ENCODE data around the gene RTEL1. TPM values are rescaled to one million over a fixed set of nuclear protein-coding genes. Genes with fewer than 3 reads are reported as not detected.

The RTEL1 gene
- total RNA-seq, 2 experiments from 2014 or later, result 44.5 to 44.7 TPM

DNA sequence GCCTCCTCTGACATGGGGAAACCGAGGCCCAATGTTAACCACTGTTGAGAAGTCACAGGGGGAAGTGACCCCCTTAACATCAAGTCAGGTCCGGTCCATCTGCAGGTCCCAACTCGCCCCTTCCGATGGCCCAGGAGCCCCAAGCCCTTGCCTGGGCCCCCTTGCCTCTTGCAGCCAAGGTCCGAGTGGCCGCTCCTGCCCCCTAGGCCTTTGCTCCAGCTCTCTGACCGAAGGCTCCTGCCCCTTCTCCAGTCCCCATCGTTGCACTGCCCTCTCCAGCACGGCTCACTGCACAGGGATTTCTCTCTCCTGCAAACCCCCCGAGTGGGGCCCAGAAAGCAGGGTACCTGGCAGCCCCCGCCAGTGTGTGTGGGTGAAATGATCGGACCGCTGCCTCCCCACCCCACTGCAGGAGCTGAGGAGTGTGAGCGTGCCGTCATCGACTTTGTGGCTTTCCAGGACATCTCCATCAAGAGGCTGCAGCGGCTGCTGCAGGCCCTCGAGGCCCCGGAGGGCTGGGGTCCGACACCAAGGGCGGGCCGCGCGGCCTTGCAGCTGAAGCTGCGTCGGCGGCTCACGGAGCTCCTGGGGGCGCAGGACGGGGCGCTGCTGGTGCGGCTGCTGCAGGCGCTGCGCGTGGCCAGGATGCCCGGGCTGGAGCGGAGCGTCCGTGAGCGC lies 39.9 kb downstream of the RTEL1 start:
- CTCF ChIA-PET, result interaction anchor here (0.7 to 1.6 kb wide), 6 partner anchors 9 to 220 kb away, joined by 3 to 5 read pairs (median 4); partner anchors contain the start of genes ARFRP1 and ZGPAT
- H3K36me3 Mint-ChIP-seq (ENCODE audit: low read depth), result peaks cover 4% of the 10 kb centered on the region

GRCh38 chr20:63698739-63699465 lies 40.8 kb downstream of the RTEL1 start:
- Mint-ChIP-seq H3K4me3 (no peak overlapping the region), H3K36me3 (ENCODE audit: low read depth) (peaks cover under 1% of the 10 kb centered on the region), H3K27ac (peak overlapping the region; percentile 82), H3K9me3 (ENCODE audit: low read depth) (no peaks in the 10 kb centered on the region), H3K27me3 (no peaks in the 10 kb centered on the region), H3K4me1 (peaks cover 26% of the 10 kb centered on the region)
- ChIA-PET CTCF (interaction anchor here (0.7 to 1.6 kb wide), 4 partner anchors 9 to 57 kb away, joined by 3 to 5 read pairs (median 4); partner anchors contain the start of genes ARFRP1 and ZGPAT), POLR2A (interaction anchor here (1.0 kb wide), 1 partner anchor 57 kb away, joined by 4 read pairs; no protein-coding TSS in a partner anchor)
- DNase-seq, result peak; percentile 85
- ATAC-seq, result peak; percentile 78
- intact Hi-C loops (cut with DNase I, micrococcal nuclease), result loop anchor here (2.0 to 5.0 kb wide), 2 partner anchors 38 to 162 kb away; partner anchors contain the start of genes LIME1 (in 1 of the 2), PTK6 (in 1 of the 2) and SLC2A4RG (in 1 of the 2)

More for the DNA sequence above, 39.9 kb downstream of the RTEL1 start:
- DNase-seq, result peak; percentile 11
- Mint-ChIP-seq H3K9me3 (ENCODE audit: low read depth) (no peaks in the 10 kb centered on the region), H3K4me1 (peaks cover 29% of the 10 kb centered on the region), H3K27ac (no peak overlapping the region), H3K27me3 (no peaks in the 10 kb centered on the region), H3K4me3 (no peak overlapping the region)
- ATAC-seq, result no peak
- intact Hi-C loops (cut with DNase I, micrococcal nuclease), result loop anchor here (2.0 to 5.0 kb wide), 2 partner anchors 39 to 161 kb away; partner anchors contain the start of genes LIME1 (in 1 of the 2), PTK6 (in 1 of the 2) and SLC2A4RG (in 1 of the 2)
- POLR2A ChIA-PET, result interaction anchor here (0.7 to 1.0 kb wide), 2 partner anchors 56 to 411 kb away, joined by 3 to 4 read pairs; no protein-coding TSS in a partner anchor

- DNase-seq (peak; percentile 12), ATAC-seq (no peak)
- H3K4me3 Mint-ChIP-seq, result no peak overlapping the region
- H3K4me1 Mint-ChIP-seq, result peaks cover 26% of the 10 kb centered on the region
- ChIA-PET CTCF (no interaction called here), POLR2A (no interaction called here)
- H3K27ac Mint-ChIP-seq, result peak overlapping the region; percentile 82
- no peaks in the 10 kb centered on the region for H3K9me3 Mint-ChIP-seq (ENCODE audit: low read depth)
- no peaks in the 10 kb centered on the region for H3K27me3 Mint-ChIP-seq
- intact Hi-C loops (cut with DNase I, micrococcal nuclease), result loop anchor here (2.0 to 5.0 kb wide), 2 partner anchors 38 to 163 kb away; partner anchors contain the start of genes LIME1 (in 1 of the 2), PTK6 (in 1 of the 2) and SLC2A4RG (in 1 of the 2)
- peaks cover 3% of the 10 kb centered on the region for H3K36me3 Mint-ChIP-seq (ENCODE audit: low read depth)
Observed at GRCh38 chr20:63699466-63700198, 41.5 kb downstream of the RTEL1 start.

DNA sequence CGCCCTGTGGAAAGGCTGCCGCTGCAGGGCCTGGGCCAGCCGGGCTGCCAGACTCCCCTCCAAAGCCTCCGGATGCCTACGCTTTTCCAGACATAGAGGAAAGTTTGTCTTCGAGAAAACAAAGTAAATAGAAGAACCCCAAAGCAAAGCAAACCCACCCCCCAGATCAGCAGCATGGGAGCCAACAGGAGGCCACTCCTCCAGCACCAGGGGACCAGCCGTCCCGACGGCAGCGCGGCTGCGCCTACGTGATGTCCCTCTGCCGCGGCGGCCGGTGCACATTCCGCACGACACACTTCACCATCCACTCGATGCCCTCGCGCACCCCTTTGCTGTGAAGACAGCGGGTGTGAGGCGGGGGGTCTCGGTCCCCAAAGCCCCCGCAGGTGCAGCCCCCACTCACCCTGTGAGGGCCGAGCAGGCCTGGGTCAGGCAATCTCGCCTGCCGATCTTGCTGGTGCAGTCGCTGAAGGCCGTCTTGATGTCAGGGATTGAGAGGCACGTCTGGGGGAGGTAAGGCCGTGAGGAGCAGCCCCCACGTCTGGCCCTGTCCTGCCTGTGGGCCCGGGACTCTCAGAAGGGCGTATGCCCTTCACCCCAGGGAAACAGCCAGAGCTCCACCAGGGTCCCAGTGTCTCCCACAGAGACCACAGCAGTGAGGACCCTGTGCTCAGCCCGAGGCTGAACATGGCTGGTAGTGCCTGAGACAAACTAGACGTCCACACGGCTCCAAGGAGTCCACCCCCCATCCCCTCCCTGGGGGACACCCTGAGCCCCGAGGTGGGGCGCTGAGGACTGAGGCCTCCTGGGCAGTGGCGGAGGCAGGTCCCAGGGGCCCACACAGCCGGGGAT lies 42.3 kb downstream of the RTEL1 start:
- intact Hi-C loops (cut with DNase I, micrococcal nuclease), result no loop called here
- no peak for ATAC-seq
- peak overlapping the region; percentile 42 for H3K27ac Mint-ChIP-seq
- H3K36me3 Mint-ChIP-seq (ENCODE audit: low read depth), result peaks cover 7% of the 10 kb centered on the region
- POLR2A ChIA-PET, result no interaction called here
- peaks cover 26% of the 10 kb centered on the region for H3K4me1 Mint-ChIP-seq
- no peak overlapping the region for H3K4me3 Mint-ChIP-seq
- H3K27me3 Mint-ChIP-seq, result no peaks in the 10 kb centered on the region
- no peaks in the 10 kb centered on the region for H3K9me3 Mint-ChIP-seq (ENCODE audit: low read depth)
- peak; percentile 8 for DNase-seq
- CTCF ChIA-PET, result interaction anchor here (0.6 kb wide), 1 partner anchor 83 kb away, joined by 3 read pairs; no protein-coding TSS in a partner anchor

DNA sequence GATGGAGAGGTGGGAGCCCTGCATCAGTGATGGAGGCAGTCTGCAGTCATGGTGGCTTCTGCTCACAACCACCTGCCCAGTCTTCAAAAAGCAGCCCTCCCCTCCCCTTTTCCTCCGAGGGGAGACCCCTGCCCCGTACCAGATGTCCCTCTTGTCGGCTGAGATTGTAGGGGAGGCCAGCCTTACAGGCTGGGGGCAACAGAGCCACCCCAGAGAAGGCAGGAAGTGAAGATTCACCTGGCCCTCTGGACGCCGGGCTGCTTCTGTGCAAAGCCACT lies 42.9 kb downstream of the RTEL1 start:
- no peak overlapping the region for H3K4me3 Mint-ChIP-seq
- intact Hi-C loops (cut with DNase I, micrococcal nuclease), result no loop called here
- H3K27ac Mint-ChIP-seq, result no peak overlapping the region
- ATAC-seq (no peak), DNase-seq (no peak)
- H3K9me3 Mint-ChIP-seq (ENCODE audit: low read depth), result no peaks in the 10 kb centered on the region
- POLR2A ChIA-PET, result no interaction called here
- peaks cover 13% of the 10 kb centered on the region for H3K36me3 Mint-ChIP-seq (ENCODE audit: low read depth)
- CTCF ChIA-PET, result interaction anchor here (0.6 kb wide), 1 partner anchor 82 kb away, joined by 3 read pairs; no protein-coding TSS in a partner anchor
- H3K27me3 Mint-ChIP-seq, result no peaks in the 10 kb centered on the region
- H3K4me1 Mint-ChIP-seq, result peaks cover 29% of the 10 kb centered on the region

DNA sequence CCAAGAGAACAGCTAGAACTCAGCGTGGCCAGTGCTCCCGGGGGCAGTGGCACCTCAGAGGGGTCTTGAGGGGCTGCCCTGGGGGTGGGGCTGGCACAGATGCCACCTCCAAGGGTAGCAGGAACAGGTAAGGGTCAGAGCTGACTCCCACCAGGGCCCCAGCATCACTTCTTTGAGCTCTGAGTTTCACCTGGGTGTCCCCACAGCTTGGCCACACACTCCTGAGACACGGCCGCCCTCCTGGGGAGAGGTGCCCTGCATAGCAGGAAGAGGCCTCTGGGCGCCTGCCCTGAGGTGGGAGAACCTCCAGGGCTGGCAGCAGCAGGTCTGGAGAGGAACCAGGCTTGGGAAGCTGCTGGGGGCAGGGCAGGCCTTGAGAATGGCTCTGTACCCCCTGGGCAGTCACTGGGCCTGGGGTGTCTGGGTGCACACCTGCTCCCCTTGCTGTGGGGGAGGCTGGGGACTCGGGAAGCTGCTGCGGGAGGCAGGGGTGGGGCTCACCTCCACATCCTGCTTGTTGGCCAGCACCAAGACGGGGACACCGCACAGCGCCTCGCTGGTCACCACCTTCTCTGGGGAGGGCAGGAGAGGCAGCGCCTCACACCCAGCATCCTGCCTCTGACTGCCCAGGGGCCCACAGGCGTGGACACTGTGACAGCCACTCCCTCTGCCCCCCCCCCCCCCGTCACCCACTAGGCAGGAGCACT lies 43.4 kb downstream of the RTEL1 start:
- peak; percentile 13 for DNase-seq
- Mint-ChIP-seq H3K36me3 (ENCODE audit: low read depth) (peaks cover 16% of the 10 kb centered on the region), H3K27ac (no peak overlapping the region), H3K4me3 (no peak overlapping the region), H3K9me3 (ENCODE audit: low read depth) (no peaks in the 10 kb centered on the region), H3K4me1 (peaks cover 29% of the 10 kb centered on the region), H3K27me3 (no peaks in the 10 kb centered on the region)
- CTCF ChIA-PET, result interaction anchor here (0.6 kb wide), 1 partner anchor 82 kb away, joined by 3 read pairs; no protein-coding TSS in a partner anchor
- POLR2A ChIA-PET, result no interaction called here
- intact Hi-C loops (cut with DNase I, micrococcal nuclease), result no loop called here
- no peak for ATAC-seq

DNA sequence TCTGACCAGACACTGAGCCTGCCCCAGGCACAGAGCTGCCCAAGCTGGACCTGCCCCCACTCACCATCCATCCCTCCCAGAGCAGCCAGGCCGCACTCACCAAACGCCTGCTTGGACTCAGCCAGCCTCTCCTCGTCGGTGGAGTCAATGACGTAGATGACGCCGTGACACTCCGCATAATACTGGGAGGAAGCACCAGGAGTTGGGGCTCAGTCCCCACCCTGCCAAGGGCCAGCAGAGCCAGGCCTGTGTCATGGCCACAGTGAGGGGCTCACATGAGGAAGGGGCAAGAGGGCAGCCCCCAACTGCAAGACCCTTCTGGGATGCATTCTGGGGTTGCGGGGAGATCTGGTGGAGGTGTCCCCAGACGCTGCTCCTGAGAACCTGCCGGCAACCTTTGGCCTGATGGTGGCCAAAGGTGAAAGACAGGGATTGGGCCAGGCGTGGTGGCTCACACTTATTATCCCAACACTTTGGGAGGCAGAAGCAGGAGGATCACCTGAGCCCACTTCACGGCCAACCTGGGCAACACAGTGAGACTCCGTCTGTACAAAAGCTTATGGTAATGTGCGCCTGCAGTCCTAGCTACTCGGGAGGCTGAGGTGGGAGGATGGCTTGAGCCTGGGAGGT lies 44.0 kb downstream of the RTEL1 start:
- intact Hi-C loops (cut with DNase I, micrococcal nuclease), result no loop called here
- H3K9me3 Mint-ChIP-seq (ENCODE audit: low read depth), result no peaks in the 10 kb centered on the region
- no peaks in the 10 kb centered on the region for H3K27me3 Mint-ChIP-seq
- H3K36me3 Mint-ChIP-seq (ENCODE audit: low read depth), result peaks cover 21% of the 10 kb centered on the region
- peak overlapping the region; percentile 24 for H3K27ac Mint-ChIP-seq
- no peak for DNase-seq
- no peak for ATAC-seq
- no peak overlapping the region for H3K4me3 Mint-ChIP-seq
- H3K4me1 Mint-ChIP-seq, result peaks cover 33% of the 10 kb centered on the region
- ChIA-PET POLR2A (no interaction called here), CTCF (no interaction called here)

GRCh38 chr20:63702751-63703470 lies 44.8 kb downstream of the RTEL1 start:
- DNase-seq (no peak), ATAC-seq (no peak)
- no peaks in the 10 kb centered on the region for H3K27me3 Mint-ChIP-seq
- H3K27ac Mint-ChIP-seq, result no peak overlapping the region
- no peak overlapping the region for H3K4me3 Mint-ChIP-seq
- H3K4me1 Mint-ChIP-seq, result peaks cover 28% of the 10 kb centered on the region
- ChIA-PET POLR2A (no interaction called here), CTCF (interaction anchor here (0.6 kb wide), 1 partner anchor 38 kb away, joined by 3 read pairs; no protein-coding TSS in a partner anchor)
- intact Hi-C loops (cut with DNase I, micrococcal nuclease), result no loop called here
- H3K36me3 Mint-ChIP-seq (ENCODE audit: low read depth), result peaks cover 21% of the 10 kb centered on the region
- no peaks in the 10 kb centered on the region for H3K9me3 Mint-ChIP-seq (ENCODE audit: low read depth)

DNA sequence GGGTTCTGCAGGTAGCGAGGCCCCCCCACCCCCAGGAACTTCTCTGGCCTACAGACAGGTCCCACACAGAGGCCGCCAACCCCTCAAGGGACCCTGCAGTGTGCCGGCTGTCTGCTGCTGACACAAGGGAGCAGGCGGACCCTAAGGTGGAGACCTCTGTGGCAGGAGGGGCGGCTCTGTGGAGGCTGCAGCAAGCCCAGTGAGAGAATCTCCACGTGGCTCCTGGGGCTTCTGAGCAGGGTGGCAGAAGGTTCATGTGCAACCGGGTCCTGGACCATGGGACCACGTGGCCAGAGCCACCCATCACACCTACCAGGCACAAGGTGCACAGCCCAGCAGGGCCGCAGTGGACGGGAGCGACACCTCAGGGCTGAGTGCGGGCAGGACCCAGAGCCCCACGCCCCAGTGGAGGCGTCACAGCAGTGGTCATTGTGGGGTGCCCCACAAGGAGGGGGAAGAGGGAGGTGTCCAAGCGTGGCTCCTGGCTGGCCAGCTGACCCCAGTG lies 45.4 kb downstream of the RTEL1 start:
- CTCF ChIA-PET, result interaction anchor here (0.6 to 0.7 kb wide), 2 partner anchors 37 to 397 kb away, joined by 3 read pairs; no protein-coding TSS in a partner anchor
- POLR2A ChIA-PET, result interaction anchor here (0.5 kb wide), 1 partner anchor 123 kb away, joined by 3 read pairs; no protein-coding TSS in a partner anchor

More for the DNA sequence above, 45.4 kb downstream of the RTEL1 start:
- Mint-ChIP-seq H3K4me3 (no peak overlapping the region), H3K27me3 (no peaks in the 10 kb centered on the region), H3K36me3 (ENCODE audit: low read depth) (peaks cover 22% of the 10 kb centered on the region), H3K4me1 (peaks cover 26% of the 10 kb centered on the region), H3K27ac (no peak overlapping the region), H3K9me3 (ENCODE audit: low read depth) (no peaks in the 10 kb centered on the region)
- intact Hi-C loops (cut with DNase I, micrococcal nuclease), result no loop called here
- ATAC-seq (no peak), DNase-seq (peak; percentile 11)

Measured in activated CD4-positive, alpha-beta T cell treated with anti-CD3 and anti-CD28 coated beads for 36 hours (primary cell).